Stimulated activated CD4-positive, alpha-beta T cell treated with anti-CD3 and anti-CD28 coated beads, TNF-alpha, amount 100 ng/mL, for 4 hours (primary cell): ENCODE data around the gene TKTL1.
"Not testable (repeated sequence)": the region's sequence is repeated elsewhere in the genome, so short reads cannot be mapped to it uniquely, and the experiment has no call there.

Experiments used
- DNase-seq, 3 experiments: peaks; one replicate each; pipeline ENCODE4 v3.0.0-alpha.2; 2020; ENCODE audit warnings: low read depth in 3 of 3

The TKTL1 gene

DNA sequence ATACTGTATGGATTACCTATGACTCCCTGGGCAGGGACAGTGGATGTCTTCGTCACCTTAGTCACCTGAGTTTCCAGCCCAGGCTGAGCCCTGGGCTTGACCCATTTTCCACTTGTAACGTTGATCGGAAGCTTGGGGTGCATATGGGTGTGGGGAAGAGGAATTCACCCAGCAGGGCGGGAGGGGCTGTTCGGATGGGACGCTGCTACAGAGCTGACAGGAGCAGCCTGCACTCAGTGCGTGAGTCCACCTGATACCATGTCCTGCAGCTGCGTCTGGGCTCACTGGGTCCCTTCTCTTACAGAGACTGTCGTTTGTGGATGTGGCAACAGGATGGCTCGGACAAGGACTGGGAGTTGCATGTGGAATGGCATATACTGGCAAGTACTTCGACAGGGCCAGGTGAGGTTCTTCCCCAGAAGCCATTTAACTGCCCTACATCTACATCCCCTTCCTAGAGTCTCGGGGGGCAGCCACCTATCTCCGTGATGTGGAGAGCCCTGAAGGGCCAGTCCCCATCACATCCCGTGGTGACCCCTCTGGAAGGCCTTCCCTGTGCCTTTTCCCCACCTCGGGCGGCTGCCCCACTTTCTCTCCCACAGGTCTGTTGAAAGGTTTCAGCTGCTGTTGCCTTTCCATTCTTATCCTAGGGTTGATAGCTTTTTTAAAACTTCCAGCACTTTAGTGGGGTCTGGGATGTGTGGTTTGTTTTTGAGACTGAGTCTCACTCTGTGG is 13.6 kb downstream of the TKTL1 start:
- DNase-seq: no peak

DNA sequence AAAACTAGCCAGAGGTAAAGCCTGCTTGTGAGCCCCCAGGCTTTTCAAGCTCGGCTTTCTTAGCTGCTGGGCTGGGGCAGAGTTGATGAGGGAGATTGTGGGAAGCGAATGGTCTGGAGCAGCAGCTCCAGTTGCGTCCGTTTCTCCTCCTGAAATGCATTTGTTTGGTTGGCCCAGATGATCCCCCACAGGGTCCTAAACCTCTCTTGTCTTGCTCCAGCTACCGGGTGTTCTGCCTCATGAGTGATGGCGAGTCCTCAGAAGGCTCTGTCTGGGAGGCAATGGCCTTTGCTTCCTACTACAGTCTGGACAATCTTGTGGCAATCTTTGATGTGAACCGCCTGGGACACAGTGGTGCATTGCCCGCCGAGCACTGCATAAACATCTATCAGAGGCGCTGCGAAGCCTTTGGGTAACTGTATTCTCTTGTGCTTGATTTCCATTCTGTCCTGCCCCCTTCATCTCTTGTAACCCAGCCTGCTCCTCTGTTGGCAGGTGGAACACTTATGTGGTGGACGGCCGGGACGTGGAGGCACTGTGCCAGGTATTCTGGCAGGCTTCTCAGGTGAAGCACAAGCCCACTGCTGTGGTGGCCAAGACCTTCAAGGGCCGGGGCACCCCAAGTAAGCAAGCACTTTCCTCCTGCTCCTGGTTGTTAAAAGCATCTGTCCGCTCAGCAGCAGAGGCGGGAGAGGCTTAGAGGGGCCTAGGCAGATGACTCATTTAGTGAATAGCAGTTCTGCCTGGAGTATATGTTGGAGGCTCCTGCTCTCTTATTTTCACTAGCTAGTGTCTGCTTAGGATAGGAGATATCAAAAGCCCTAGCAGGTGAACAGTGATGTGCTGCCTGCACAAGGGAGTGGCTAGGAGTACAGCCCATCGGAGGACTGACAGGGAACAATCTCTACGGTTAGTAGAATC is 15.3 kb downstream of the TKTL1 start:
- DNase-seq: no peak

DNA sequence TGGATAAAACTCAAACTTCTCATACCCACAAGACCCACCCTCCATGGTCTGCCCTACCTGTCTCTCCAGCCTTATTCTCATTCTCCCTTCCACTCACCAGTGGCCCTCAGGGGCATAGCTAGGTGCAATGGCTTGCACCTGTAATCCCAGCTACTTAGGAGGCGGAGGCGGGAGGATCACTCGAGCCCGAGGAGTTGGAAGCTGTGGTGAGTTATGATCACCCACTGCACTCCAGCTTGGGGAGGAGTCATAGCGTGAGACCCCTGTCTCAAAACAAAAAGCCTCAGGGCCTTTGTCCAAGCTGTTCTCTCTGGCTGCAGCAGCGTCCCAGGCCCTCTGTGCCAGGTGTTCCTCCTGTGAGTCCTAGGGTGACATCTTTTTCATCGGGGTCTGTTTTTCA is 16.5 kb downstream of the TKTL1 start:
- no peak for DNase-seq

- DNase-seq: no peak
Measured at GRCh38 chrX:154313147-154313546, 17.6 kb downstream of the TKTL1 start.

DNA sequence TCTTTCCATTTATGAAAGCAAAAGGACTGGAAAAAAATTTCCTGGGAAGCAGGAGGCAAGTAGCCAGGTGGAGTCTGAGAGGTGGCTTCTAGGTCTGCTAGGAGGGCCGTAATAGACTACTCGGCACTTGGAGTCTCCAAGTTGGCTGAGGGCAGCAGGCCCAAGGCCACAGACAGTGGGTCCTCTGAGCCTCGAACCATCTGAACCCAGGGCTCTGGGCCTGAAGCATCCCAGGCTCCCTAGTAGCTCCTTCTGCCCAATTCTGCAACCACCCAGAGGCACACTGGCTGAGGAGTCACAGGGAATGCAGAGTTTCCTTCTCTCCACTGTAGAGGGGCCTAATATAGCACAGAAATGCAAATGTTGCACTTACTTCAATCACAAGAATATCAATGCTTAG is 19.8 kb downstream of the TKTL1 start:
- DNase-seq: no peak

DNA sequence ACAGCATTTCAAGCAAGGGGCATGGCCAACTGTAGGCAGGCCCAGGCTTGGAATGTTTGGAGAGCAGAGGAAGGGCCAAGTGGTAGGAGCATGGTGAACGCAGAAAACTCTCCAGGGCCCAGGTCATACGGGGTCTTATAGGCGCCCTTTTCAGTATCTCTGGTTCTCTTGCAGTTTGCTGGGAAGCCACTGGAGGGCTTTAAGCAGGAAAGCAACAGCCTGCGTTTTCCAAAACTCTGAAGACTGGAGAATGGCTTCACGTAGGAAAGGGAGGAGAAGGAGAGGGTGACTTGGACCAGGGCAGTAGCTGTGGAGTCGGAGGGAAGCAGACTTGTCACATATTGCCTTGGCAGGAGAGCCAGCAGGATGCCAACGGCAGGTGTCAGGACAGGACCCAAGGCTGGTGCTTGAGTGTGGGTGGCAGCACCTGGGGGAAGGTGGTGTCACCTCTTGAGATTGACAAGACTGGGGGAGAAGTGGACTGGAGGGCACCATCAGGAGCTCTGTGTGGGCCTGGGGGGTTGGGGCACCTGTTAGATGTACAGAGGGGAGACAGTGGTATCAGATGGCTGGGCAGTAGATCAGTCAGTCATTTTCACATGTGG is 21.9 kb downstream of the TKTL1 start:
- DNase-seq: no peak

GRCh38 chrX:154320406-154320805 is 24.8 kb downstream of the TKTL1 start:
- no peak for DNase-seq

- no peak for DNase-seq
Measured at GRCh38 chrX:154321152-154321551, 25.6 kb downstream of the TKTL1 start.

DNA sequence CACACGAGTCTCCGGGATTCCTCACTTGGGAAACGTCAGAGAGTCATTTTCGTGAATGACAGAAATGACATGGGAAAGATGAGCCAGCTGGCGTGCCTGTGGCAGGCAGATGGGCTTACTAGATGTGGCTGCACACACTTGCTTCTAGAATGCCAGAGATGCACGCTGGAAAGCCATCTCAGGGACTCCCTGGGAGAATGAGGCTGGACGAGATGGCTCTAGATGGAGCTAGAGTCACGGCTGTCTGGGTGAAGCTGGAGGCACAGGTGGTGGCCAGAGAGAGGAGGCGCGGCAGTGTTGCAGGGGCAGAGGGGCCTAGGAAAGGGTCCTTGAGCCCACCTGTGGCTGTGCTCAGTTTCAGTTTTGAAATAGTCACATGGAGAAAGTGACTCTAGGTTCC is 26.0 kb downstream of the TKTL1 start:
- no peak for DNase-seq

DNA sequence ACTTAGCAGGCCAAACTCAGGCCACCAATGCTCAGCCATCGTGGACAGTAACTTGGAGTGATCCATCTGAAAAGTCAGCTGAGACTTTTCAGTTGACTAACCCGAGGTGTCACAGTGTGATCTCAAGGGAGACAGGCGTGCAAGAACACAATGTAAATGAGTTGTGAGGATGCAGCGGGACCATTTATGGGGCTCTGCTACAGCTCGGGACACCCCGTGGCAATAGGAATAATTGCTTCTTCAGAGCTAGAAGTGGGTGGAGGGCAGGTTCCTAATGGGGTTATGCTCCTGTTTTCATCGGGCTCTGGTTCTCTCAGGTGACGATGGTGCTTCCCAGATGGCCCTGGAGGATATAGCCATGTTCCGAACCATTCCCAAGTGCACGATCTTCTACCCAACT is 27.3 kb downstream of the TKTL1 start:
- no peak for DNase-seq

GRCh38 chrX:154323537-154323936 is 27.9 kb downstream of the TKTL1 start:
- DNase-seq: no peak

GRCh38 chrX:154325541-154325940 is 29.9 kb downstream of the TKTL1 start:
- DNase-seq: no peak

DNA sequence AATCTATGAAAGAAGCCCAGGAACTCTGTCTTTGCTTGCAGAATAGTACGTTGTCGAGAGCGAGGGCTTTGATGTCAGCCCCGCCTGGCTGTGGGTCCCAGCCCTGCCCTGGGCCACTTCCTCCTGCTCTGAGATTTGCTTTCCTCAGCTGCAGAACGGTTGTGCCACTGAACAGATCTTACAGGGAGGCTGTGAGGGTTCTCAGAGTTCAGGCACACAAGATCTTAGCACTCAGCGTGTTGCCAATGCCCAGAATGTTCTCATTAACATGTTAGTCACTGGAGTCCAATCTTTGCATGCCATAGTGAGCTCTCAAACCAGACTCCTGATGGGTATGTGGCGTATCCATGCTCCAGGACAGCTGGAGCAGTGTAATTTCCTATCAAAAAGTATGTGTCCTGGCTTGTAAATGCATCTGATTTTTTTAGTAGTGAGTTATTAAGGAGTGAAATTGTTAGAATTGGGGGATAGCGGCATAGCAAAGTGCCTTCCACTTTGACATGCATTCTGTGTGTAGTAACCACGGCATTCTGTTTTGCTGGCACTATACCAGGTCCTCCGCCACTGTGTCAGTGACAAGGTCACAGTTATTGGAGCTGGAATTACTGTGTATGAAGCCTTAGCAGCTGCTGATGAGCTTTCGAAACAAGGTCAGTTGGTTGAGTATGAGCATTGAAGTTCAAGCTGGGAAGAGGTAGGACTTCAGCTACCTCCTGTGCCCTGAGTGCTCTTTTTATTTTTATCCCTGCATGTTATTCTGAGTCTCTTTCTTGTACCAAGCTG is 31.6 kb downstream of the TKTL1 start:
- DNase-seq: no peak

DNA sequence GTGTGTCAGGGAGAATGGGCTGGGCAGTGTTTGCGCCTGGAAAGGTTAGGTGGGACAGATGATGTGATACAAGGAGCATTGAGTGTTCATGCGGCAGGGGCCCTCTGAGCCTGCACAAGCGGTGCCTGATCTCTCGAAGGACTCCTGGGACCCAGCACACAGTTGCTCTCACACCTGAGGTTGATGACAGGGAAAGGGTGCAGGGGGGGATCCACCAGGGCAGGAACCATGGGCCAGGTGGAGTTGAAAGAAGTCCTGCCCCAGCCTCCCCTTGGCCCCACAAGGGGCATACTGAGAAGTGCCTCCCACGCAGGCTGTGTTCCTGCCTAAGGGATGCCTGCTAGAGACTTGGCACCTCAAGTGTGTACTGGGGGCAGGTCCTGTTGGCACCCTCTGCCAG is 33.1 kb downstream of the TKTL1 start:
- no peak for DNase-seq

DNA sequence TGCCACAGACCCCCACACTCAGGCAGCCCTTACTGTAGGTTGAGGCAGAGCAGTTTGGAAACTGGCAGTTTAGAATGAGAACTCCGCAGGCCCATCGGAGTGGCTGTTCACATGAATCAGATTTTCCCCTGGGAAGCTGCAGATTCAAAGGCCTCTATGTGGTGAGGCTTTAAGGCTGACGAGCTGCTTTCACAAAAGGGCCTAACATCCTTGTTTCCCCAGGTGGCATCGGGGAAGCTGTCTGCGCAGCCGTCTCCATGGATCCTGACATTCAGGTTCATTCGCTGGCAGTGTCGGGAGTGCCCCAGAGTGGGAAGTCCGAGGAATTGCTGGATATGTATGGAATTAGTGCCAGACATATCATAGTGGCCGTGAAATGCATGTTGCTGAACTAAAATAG is 33.7 kb downstream of the TKTL1 start:
- no peak for DNase-seq

GRCh38 chrX:154332561-154332960 is 37.0 kb downstream of the TKTL1 start:
- DNase-seq: no peak

DNA sequence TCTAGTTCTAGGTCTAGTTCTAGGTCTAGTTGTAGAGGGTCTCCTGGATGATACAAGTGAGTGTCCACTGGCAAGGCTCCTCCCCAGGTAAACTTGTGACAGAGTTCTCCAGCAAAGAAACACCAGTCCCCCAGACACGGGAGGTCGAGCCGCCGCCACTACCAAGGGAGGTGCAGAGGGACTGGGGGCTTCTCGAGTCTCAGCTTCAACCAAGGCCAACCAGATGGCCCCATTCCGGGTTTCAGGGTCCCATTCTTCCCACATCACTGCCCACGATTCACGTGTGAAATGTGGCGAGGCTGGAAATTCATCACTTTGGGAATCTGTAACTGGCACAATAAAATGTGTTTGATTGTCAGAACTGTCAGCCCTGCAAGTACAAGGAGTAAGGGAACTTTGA is 37.5 kb downstream of the TKTL1 start:
- no peak for DNase-seq

- no peak for DNase-seq
Measured at GRCh38 chrX:154333837-154334271, 38.3 kb downstream of the TKTL1 start.

DNA sequence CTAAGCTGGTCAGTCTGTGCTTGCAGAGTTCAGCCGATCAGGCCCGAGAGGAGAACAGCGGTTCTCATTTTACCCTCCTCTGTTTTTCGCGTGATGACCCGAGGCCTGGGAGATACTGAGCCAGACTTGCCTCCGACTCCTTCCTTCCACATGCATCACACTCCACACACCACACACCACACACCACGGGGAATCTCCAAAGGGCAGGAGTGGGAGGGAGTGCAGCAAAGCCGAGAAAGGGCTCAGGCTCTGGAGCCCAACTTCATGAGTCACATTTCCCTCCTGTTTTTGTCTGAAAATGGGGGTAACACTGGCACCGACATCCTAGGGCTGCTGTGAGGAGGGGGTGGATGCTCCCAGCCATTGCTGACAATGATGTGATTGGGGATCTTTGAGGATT is 38.9 kb downstream of the TKTL1 start:
- DNase-seq: no peak

GRCh38 chrX:154341399-154342298 is 46.1 kb downstream of the TKTL1 start:
- DNase-seq: not testable (repeated sequence)

DNA sequence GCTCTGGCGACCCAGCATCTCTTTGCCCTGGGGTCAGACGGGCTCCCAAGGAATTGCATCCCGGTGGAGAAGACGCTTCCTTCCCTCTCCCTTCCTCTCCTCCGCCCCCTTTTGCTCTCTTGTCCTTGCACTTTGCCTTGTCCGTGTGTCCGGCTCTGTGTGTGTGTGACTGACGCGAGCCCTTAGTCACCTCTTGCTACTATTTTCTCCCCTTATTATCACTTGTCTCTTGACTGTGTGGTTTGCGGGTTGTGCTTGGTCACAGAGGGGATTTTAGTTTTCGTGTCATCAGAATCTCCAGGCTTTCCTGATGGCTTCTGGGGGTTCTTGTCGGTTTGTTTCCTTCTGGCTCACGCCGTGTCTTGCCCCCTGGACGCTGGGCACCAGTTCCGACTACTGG is 47.5 kb downstream of the TKTL1 start:
- not testable (repeated sequence) for DNase-seq
